ENCODE data around the gene EIF5B.
"Not testable (repeated sequence)": the region's sequence is repeated elsewhere in the genome, so short reads cannot be mapped to it uniquely, and the experiment has no call there.

The EIF5B gene, protein sequence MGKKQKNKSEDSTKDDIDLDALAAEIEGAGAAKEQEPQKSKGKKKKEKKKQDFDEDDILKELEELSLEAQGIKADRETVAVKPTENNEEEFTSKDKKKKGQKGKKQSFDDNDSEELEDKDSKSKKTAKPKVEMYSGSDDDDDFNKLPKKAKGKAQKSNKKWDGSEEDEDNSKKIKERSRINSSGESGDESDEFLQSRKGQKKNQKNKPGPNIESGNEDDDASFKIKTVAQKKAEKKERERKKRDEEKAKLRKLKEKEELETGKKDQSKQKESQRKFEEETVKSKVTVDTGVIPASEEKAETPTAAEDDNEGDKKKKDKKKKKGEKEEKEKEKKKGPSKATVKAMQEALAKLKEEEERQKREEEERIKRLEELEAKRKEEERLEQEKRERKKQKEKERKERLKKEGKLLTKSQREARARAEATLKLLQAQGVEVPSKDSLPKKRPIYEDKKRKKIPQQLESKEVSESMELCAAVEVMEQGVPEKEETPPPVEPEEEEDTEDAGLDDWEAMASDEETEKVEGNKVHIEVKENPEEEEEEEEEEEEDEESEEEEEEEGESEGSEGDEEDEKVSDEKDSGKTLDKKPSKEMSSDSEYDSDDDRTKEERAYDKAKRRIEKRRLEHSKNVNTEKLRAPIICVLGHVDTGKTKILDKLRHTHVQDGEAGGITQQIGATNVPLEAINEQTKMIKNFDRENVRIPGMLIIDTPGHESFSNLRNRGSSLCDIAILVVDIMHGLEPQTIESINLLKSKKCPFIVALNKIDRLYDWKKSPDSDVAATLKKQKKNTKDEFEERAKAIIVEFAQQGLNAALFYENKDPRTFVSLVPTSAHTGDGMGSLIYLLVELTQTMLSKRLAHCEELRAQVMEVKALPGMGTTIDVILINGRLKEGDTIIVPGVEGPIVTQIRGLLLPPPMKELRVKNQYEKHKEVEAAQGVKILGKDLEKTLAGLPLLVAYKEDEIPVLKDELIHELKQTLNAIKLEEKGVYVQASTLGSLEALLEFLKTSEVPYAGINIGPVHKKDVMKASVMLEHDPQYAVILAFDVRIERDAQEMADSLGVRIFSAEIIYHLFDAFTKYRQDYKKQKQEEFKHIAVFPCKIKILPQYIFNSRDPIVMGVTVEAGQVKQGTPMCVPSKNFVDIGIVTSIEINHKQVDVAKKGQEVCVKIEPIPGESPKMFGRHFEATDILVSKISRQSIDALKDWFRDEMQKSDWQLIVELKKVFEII

DNA sequence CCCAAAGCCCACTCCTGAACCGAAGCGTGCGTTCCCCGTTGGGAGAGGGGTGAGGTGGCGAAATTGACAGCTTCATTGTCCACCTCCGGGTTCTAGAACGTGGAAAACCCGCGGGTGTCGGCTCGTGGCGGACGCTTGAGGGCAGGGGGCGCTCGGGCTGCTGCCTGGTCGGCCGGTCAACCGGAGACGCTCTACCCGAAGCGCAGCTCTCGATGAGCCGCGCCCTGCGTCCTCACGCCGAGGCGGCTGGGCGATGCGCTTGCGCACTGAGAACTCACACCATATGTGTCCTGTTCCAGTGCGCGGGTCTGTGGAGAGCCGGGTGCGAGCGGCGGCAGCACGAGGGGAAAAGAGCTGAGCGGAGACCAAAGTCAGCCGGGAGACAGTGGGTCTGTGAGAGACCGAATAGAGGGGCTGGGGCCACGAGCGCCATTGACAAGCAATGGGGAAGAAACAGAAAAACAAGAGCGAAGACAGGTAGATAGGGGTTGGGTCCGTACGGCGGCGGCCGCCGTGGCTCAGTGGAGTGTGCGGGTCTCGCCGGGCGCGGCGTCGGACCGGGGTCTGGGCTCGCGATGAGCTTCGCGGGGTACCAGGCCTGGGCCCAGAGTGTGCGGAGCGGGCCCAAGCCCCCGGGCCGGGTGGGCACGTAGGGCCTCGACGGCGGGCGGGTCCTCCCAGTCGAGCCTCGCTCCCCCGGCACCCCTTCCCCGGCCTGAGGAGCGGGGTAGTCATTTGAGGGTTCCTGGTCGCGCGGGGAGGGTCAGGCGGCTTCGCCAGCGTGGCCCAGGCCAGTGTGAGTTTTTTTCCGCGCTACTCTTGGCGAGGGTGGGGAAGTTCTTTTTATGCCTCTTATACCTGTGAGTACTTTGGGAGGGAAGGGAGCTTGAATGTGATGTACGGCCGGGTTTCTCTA lies at the start of gene EIF5B:
Gene EIF5B (plus strand): TSS at position 277 of the 916 bp plus-strand sequence. CDS start 166 bp downstream, at position 443.
- TF ChIP-seq, protein P1, sequence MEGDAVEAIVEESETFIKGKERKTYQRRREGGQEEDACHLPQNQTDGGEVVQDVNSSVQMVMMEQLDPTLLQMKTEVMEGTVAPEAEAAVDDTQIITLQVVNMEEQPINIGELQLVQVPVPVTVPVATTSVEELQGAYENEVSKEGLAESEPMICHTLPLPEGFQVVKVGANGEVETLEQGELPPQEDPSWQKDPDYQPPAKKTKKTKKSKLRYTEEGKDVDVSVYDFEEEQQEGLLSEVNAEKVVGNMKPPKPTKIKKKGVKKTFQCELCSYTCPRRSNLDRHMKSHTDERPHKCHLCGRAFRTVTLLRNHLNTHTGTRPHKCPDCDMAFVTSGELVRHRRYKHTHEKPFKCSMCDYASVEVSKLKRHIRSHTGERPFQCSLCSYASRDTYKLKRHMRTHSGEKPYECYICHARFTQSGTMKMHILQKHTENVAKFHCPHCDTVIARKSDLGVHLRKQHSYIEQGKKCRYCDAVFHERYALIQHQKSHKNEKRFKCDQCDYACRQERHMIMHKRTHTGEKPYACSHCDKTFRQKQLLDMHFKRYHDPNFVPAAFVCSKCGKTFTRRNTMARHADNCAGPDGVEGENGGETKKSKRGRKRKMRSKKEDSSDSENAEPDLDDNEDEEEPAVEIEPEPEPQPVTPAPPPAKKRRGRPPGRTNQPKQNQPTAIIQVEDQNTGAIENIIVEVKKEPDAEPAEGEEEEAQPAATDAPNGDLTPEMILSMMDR (IDR thresholded peaks at IDR 0.05; ENCODE audit: low read depth, low read length) = peak; percentile 71
- TF ChIP-seq EZH2phosphoT487 (IDR thresholded peaks at IDR 0.05; ENCODE audit: low read depth) = no peak
- Histone ChIP-seq H3K27ac (ENCODE audit: low read length) (peak within 1 kb of the TSS; percentile 76), H3K4me3 (ENCODE audit: low read length) (peak within 1 kb of the TSS; percentile 89), H3K4me1 (ENCODE audit: low read length) (peaks cover 13% of the 10 kb centered on the region), H3K36me3 (replicated peaks; ENCODE audit: low read depth, low read length) (peaks cover 3% of the 10 kb centered on the region), H4K20me1 (ENCODE audit: insufficient read depth, low read length) (peaks cover 28% of the 10 kb centered on the region), H2AFZ (ENCODE audit: low read depth, low read length) (peak within 1 kb of the TSS; percentile 85), H3K4me2 (ENCODE audit: low read length) (peak within 1 kb of the TSS; percentile 85), H3K27me3 (ENCODE audit: low read depth, low read length) (no peaks in the 10 kb centered on the region), H3K79me2 (ENCODE audit: low read length) (peaks cover 83% of the 10 kb centered on the region), H3K9ac (ENCODE audit: low read length) (peak within 1 kb of the TSS; percentile 84), H3K9me3 (ENCODE audit: insufficient read depth, low read length) (no peaks in the 10 kb centered on the region)

DNA sequence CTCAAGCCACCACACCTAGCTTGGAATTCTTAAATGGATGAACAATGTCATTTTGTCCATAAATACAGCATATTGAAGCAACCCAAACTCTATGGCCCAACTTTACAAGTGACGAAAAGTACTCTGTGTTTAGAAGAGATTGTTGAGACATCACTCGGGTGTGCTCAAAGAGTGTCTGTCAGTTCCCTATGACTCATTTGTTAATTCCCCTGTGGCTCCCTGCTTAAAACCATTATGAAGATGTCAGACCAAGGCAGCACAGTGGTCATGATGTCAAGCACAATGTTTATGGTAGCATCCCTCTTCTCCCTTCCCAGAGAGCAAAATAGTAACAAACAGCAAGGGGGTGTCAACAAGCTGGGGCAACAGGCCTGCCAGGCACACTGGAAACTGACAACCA lies 39.2 kb upstream of the EIF5B start:
- TF ChIP-seq EZH2phosphoT487 (IDR thresholded peaks at IDR 0.05; ENCODE audit: low read depth) = no peak
- TF ChIP-seq, protein P1 (IDR thresholded peaks at IDR 0.05; ENCODE audit: low read depth, low read length) = no peak
- no peaks in the 10 kb centered on the region for H3K9me3 ChIP-seq (ENCODE audit: insufficient read depth, low read length)
- H3K4me3 ChIP-seq (ENCODE audit: low read length) = no peak overlapping the region
- H3K79me2 ChIP-seq (ENCODE audit: low read length) = no peaks in the 10 kb centered on the region
- no peaks in the 10 kb centered on the region for H3K36me3 ChIP-seq (replicated peaks; ENCODE audit: low read depth, low read length)
- H3K9ac ChIP-seq (ENCODE audit: low read length) = no peak overlapping the region
- H3K27me3 ChIP-seq (ENCODE audit: low read depth, low read length) = no peaks in the 10 kb centered on the region
- H2AFZ ChIP-seq (ENCODE audit: low read depth, low read length) = no peak overlapping the region
- no peaks in the 10 kb centered on the region for H4K20me1 ChIP-seq (ENCODE audit: insufficient read depth, low read length)
- H3K4me1 ChIP-seq (ENCODE audit: low read length) = no peaks in the 10 kb centered on the region
- no peak overlapping the region for H3K27ac ChIP-seq (ENCODE audit: low read length)
- H3K4me2 ChIP-seq (ENCODE audit: low read length) = no peak overlapping the region

DNA sequence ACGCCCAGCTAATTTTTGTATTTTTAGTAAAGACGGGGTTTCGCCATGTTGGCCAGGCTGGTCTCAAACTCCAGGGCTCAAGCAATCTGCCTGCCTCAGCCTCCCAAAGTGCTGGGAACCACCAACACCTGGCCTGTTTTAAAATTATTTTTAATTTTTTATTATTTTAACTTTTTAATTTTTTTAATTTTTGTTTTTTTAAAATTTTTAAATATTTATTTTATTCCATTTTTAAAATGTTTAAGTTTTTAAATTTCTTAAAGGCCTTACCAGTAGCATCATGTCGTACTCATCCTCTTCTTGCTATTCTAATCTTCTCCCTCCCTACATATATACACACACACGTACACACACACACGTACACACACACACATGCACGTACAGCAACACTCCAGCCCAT lies 37.6 kb upstream of the EIF5B start:
- no peaks in the 10 kb centered on the region for H3K36me3 ChIP-seq (replicated peaks; ENCODE audit: low read depth, low read length)

DNA sequence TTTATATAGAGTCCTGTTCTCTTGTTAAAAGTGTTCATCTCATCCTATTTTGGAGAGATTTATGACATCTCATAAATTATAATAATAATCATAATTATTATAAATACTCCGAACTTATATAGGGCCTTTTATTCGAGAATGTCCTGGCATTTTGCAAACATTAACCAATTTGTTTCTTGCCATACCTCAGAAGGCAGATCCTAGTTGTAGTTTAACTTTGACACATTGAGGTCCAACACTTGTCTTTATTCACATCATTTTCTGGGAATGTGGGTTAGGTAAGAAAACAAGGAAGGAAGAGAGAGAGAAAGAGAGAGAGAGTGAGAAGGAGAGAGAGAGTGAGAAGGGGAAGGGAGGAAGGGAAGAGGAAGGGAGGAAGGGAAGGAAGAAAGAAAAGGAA lies 36.1 kb upstream of the EIF5B start, which contains the start of gene LYG1:
Gene LYG1 (minus strand): TSS at position 101 of the 400 bp plus-strand sequence. CDS start 5,527 bp downstream, outside the sequence.
- H3K79me2 ChIP-seq (ENCODE audit: low read length); H3K36me3 ChIP-seq (replicated peaks; ENCODE audit: low read depth, low read length): not testable (repeated sequence)

More for the DNA sequence above, 37.6 kb upstream of the EIF5B start:
- H3K4me1 ChIP-seq (ENCODE audit: low read length) = no peaks in the 10 kb centered on the region
- no peak overlapping the region for H2AFZ ChIP-seq (ENCODE audit: low read depth, low read length)
- H3K9ac ChIP-seq (ENCODE audit: low read length) = no peak overlapping the region
- no peaks in the 10 kb centered on the region for H3K79me2 ChIP-seq (ENCODE audit: low read length)
- H3K4me3 ChIP-seq (ENCODE audit: low read length) = no peak overlapping the region
- TF ChIP-seq, protein P1 (IDR thresholded peaks at IDR 0.05; ENCODE audit: low read depth, low read length) = no peak
- TF ChIP-seq EZH2phosphoT487 (IDR thresholded peaks at IDR 0.05; ENCODE audit: low read depth) = no peak
- H3K9me3 ChIP-seq (ENCODE audit: insufficient read depth, low read length) = no peaks in the 10 kb centered on the region
- H4K20me1 ChIP-seq (ENCODE audit: insufficient read depth, low read length) = no peaks in the 10 kb centered on the region
- no peak overlapping the region for H3K4me2 ChIP-seq (ENCODE audit: low read length)
- H3K27ac ChIP-seq (ENCODE audit: low read length) = no peak overlapping the region
- H3K27me3 ChIP-seq (ENCODE audit: low read depth, low read length) = no peaks in the 10 kb centered on the region

More for the DNA sequence above, 36.1 kb upstream of the EIF5B start, which contains the start of gene LYG1:
- not testable (repeated sequence) for H2AFZ ChIP-seq (ENCODE audit: low read depth, low read length); H3K4me1 ChIP-seq (ENCODE audit: low read length); H3K4me2 ChIP-seq (ENCODE audit: low read length); H3K27me3 ChIP-seq (ENCODE audit: low read depth, low read length); H4K20me1 ChIP-seq (ENCODE audit: insufficient read depth, low read length); H3K9me3 ChIP-seq (ENCODE audit: insufficient read depth, low read length); H3K27ac ChIP-seq (ENCODE audit: low read length); H3K9ac ChIP-seq (ENCODE audit: low read length); H3K4me3 ChIP-seq (ENCODE audit: low read length)

Data from OCI-LY3 (cell line).